ENCODE measurements around the gene IGFBP3.
A peak's percentile ranks its signal among the peaks of the same experiment; 100 is the strongest.

Gene IGFBP3

GRCh38 chr7:45938626-45939302 lies 17.7 kb upstream of the IGFBP3 start:
- Histone ChIP-seq H3K4me3 (ENCODE audit: low read depth in 1 of 2, low read length in 2 of 2) (no peak overlapping the region), H3K79me2 (ENCODE audit: insufficient read depth, low read length) (no peaks in the 10 kb centered on the region), H3K36me3 (ENCODE audit: insufficient read depth, low read length) (no peaks in the 10 kb centered on the region), H3K4me1 (ENCODE audit: insufficient read depth, low read length) (0 out of 2 replicates have a peak, but pooled peaks cover 3% of the 10 kb centered on the region), H3K9ac (ENCODE audit: low read depth, low read length) (no peak overlapping the region), H4K20me1 (ENCODE audit: insufficient read depth, low read length) (no peaks in the 10 kb centered on the region), H3K4me2 (ENCODE audit: insufficient read depth, low read length) (no peak overlapping the region), H2AFZ (ENCODE audit: low read depth, low read length) (no peak overlapping the region), H3K27ac (ENCODE audit: low read length) (no peak overlapping the region), H3K9me3 (ENCODE audit: insufficient read depth, low read length, severe bottlenecking) (no peaks in the 10 kb centered on the region), H3K27me3 (ENCODE audit: insufficient read depth, low read length, poor library complexity) (no peaks in the 10 kb centered on the region)
- TF ChIP-seq CTCF (IDR thresholded peaks at IDR 0.05; ENCODE audit: borderline replicate concordance, extremely low read depth, low read length, poor library complexity, severe bottlenecking) (peak; percentile 9), EZH2 (IDR thresholded peaks at IDR 0.05; ENCODE audit: borderline replicate concordance, low read depth, low read length, severe bottlenecking) (no peak)
- ATAC-seq (ENCODE audit: insufficient read depth, low read depth) (no peak), DNase-seq (no peak)

GRCh38 chr7:45937862-45938261 lies 16.8 kb upstream of the IGFBP3 start:
- H3K79me2 ChIP-seq (ENCODE audit: insufficient read depth, low read length) = no peaks in the 10 kb centered on the region
- no peak overlapping the region for H3K27ac ChIP-seq (ENCODE audit: low read length)
- no peaks in the 10 kb centered on the region for H4K20me1 ChIP-seq (ENCODE audit: insufficient read depth, low read length)
- 0 out of 2 replicates have a peak, but pooled peaks cover 3% of the 10 kb centered on the region for H3K4me1 ChIP-seq (ENCODE audit: insufficient read depth, low read length)
- ATAC-seq (ENCODE audit: insufficient read depth, low read depth) (no peak), DNase-seq (no peak)
- no peak for TF ChIP-seq CTCF (IDR thresholded peaks at IDR 0.05; ENCODE audit: borderline replicate concordance, extremely low read depth, low read length, poor library complexity, severe bottlenecking)
- no peak for TF ChIP-seq EZH2 (IDR thresholded peaks at IDR 0.05; ENCODE audit: borderline replicate concordance, low read depth, low read length, severe bottlenecking)
- H2AFZ ChIP-seq (ENCODE audit: low read depth, low read length) = no peak overlapping the region
- H3K4me3 ChIP-seq (ENCODE audit: low read depth in 1 of 2, low read length in 2 of 2) = no peak overlapping the region
- H3K9me3 ChIP-seq (ENCODE audit: insufficient read depth, low read length, severe bottlenecking) = no peaks in the 10 kb centered on the region
- H3K36me3 ChIP-seq (ENCODE audit: insufficient read depth, low read length) = no peaks in the 10 kb centered on the region
- no peaks in the 10 kb centered on the region for H3K27me3 ChIP-seq (ENCODE audit: insufficient read depth, low read length, poor library complexity)
- H3K9ac ChIP-seq (ENCODE audit: low read depth, low read length) = no peak overlapping the region
- no peak overlapping the region for H3K4me2 ChIP-seq (ENCODE audit: insufficient read depth, low read length)

- ATAC-seq (ENCODE audit: insufficient read depth, low read depth) = no peak
- Histone ChIP-seq H3K4me1 (ENCODE audit: insufficient read depth, low read length) (0 out of 2 replicates have a peak, but pooled peaks cover 3% of the 10 kb centered on the region), H3K9ac (ENCODE audit: low read depth, low read length) (no peak overlapping the region), H3K27me3 (ENCODE audit: insufficient read depth, low read length, poor library complexity) (no peaks in the 10 kb centered on the region), H3K27ac (ENCODE audit: low read length) (no peak overlapping the region), H3K4me3 (ENCODE audit: low read depth in 1 of 2, low read length in 2 of 2) (no peak overlapping the region), H3K36me3 (ENCODE audit: insufficient read depth, low read length) (no peaks in the 10 kb centered on the region), H3K4me2 (ENCODE audit: insufficient read depth, low read length) (no peak overlapping the region), H3K9me3 (ENCODE audit: insufficient read depth, low read length, severe bottlenecking) (no peaks in the 10 kb centered on the region), H2AFZ (ENCODE audit: low read depth, low read length) (no peak overlapping the region), H4K20me1 (ENCODE audit: insufficient read depth, low read length) (no peaks in the 10 kb centered on the region), H3K79me2 (ENCODE audit: insufficient read depth, low read length) (no peaks in the 10 kb centered on the region)
- no peak for TF ChIP-seq EZH2 (IDR thresholded peaks at IDR 0.05; ENCODE audit: borderline replicate concordance, low read depth, low read length, severe bottlenecking)
- no peak for TF ChIP-seq CTCF (IDR thresholded peaks at IDR 0.05; ENCODE audit: borderline replicate concordance, extremely low read depth, low read length, poor library complexity, severe bottlenecking)
- DNase-seq = no peak
These were observed 16.2 kb upstream of the IGFBP3 start for GRCh38 chr7:45937301-45937700.
